GM19193 (cell line): Measurements from ENCODE around the gene TRPM3.

ENCODE experiments used
- POLR2A ChIP-seq: IDR thresholded peaks from 4 replicates; pipeline ENCODE4 v1.6.1; 2011; ENCODE audit not compliant: insufficient read depth, insufficient read length; ENCODE audit errors: extremely low read depth

Gene TRPM3

DNA sequence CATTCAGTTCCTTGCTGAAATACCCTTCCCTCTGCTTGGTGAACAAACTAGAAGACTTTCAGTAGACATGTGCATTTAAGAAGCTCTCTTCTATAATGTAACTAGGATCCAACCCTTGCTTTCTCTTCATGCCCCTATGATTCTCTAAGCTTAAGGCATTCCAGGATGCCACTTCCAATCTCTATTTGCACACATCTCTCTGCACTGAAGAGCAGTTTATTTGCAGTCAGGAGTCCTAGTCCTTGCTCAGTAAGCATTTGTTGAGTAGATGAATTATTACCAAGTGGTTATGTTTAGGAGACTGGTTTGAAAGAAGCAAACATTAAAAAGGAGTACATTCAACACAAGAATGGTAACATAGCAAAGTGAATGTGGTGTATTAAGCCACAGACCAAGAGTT lies 432.7 kb downstream of the TRPM3 start:
- TF ChIP-seq POLR2A, result no peak

DNA sequence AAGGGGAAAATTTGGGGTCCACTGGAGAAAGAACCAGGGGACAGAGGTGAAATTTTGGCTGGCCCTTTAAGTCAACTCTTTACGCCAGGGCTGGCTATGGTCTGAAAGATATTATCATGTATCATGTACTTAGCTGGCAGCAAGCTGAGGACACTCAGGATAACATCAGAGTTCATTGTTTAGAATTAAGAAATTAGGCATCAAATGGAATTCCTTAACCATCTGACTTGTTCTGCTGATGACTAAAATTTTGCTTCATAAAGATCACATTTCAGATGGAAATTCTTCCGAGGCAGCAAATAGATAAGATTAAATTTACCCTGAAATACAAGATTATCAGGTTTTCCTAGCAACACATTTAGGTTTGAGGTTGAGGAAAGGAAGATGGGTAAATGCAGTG lies 437.6 kb downstream of the TRPM3 start:
- TF ChIP-seq POLR2A, result no peak

DNA sequence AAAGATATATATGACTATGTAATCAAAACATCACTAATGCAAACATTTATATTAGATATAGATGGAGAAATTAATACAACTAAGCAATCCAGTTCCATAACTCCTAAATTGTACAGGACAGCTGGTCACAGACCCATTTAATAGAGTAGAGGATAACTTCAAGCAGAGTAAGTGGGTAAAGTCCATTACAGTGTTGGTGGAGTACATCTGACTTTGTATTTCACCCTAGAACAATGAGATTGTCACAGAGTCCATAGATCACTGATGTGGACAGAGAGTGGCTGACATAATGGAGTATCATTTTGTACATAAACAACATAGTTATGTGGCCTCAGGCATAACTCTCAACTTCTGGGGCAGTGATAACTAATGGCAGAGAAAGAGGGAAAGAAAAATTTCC lies 439.1 kb downstream of the TRPM3 start:
- no peak for TF ChIP-seq POLR2A

DNA sequence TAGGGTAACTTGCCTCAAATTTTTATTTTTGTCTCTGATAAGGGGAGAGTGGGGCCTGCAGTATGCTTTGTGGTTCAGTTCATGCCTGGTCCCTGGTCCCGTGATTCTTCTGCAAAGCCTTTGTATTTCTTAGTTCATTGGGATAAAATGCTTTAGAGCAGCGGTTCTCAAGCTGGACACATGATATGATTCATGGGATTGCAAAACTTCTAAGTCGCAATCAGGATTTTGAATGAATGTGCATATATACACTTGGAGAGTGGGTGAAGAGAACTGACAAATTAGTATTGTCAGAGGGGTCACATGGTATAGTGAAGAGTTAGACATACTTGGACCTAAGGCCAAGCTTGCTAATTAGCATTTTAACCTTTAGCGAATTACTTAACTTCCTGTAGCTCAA lies 441.6 kb downstream of the TRPM3 start:
- no peak for TF ChIP-seq POLR2A

DNA sequence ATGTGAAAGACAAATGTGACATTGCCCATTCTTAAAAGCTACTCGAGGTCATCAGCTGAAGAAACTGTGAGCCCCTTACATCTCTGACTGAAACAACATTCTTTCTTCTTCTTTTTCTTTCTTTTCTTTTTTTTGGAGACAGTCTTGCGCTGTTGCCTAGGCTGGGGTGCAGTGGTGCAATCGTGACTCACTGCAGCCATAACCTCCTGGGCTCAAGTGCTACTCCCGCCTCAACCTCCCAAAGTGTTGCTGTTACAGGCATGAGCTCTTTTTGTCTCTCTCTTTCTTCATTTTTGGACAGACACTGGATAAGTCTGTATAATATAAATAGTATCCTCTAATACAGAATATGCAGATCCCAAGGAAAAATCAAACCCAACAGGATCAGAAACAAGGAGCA lies 443.3 kb downstream of the TRPM3 start:
- no peak for TF ChIP-seq POLR2A

DNA sequence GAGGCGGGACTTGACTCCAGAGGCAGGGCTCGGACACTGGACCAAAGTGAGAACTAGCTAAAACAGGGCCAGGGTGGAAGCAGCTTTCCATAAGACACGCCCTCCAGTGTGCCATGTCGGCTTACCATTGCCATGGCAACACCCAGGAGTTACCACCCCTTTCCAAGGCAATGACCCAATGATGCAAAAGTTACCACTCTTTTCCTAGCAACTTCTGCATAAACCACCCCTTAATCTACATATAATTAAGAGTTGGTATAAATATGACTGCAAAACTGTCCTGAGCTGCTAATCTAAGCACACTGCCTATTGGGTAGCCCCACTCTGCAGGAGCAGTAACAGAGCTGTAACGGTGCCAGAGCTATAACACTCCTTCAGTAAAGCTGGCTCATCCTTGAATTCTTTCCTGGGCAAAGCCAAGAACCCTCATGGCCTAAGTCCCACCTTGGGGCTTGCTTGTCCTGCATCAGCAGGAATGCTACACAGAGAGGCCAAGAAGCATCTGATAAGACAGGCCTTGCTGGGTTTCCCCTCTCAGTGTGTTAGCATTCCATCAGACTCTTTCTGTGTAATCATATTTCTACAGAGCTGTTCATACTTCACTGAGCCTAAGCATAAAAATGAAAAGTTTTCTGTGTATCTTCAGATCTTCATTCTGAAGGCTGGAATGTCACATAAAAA lies 444.2 kb downstream of the TRPM3 start:
- no peak for TF ChIP-seq POLR2A

DNA sequence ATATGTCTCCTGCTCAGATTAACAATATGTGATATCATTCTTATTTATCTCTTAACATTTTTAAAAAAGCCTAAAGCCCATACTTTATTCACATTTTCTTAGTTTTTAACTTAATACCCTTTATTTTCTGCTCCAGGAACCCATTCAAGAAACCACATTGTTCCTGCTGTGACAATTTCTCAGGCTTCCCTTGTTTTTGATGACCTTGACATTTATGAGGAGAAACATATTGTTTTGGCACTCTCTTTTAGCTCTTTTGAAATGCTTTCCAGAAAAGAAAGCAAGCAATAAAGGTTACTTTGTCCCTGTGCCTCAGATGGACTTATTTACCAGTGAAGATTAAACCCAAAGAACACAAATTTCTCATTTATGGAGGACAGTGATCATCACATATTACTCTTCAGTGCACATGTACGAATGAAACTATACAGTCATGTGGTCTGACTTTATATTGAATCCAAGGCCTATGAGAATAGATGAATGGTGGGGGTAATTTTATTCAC lies 445.5 kb downstream of the TRPM3 start:
- no peak for TF ChIP-seq POLR2A

DNA sequence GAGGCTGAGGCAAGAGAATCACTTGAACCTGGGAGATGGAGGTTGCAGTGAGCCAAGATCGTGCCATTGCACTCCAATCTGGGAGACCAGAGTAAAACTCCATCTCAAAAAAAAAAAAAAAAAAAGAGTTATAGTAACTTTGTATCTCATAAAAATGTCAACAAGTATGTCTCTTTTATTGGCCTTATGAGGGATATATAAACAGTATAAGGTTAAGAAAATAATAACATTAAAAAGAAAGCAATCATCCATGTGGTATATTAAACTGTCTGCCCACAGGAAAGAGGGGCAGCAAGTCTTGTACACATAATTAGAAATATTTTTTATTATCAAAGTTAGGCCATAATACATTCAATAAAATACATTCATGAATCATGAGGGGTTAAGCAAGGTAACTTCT lies 447.6 kb downstream of the TRPM3 start:
- no peak for TF ChIP-seq POLR2A

DNA sequence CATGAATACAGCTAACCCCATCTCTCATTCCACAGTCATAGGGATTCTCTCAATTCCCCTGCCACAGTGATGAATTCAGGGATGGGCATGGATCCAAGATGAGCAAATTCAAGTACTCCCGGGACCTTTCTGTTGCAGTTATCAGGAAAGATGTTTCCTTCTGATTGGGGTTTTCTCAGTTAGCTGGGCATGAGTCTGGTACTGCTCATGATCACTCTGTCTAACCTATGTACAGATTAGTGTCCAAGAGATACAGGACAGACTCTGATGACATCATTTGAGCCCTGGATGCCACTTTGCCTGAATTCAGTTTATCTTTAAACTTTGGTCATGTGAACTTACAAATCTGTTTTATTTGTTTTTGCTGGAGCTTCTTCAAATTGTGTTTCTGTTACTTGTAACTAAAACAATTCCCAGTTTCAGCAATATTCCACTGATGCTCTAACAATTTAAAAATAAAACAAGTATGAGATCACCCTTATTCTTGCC lies 449.2 kb downstream of the TRPM3 start:
- TF ChIP-seq POLR2A, result no peak

DNA sequence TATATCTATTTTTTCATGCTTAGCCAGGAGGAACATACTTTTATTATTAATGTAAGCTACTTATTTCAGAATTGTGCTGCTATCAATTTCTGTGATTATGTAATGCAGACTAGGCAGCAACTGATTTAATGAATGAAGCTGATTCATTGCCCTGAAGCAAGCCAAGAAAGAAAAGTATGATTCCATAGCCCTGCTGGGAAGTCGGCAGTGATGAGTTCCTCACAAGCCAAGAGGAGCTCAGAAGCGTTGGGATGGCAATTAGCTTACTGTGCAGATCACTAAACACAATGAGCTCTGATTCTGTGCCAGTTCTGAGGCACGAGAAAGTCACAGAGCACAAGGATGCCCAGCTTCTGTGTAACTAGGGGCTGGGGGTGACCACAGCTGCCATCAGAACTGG lies 452.7 kb downstream of the TRPM3 start:
- TF ChIP-seq POLR2A, result no peak

DNA sequence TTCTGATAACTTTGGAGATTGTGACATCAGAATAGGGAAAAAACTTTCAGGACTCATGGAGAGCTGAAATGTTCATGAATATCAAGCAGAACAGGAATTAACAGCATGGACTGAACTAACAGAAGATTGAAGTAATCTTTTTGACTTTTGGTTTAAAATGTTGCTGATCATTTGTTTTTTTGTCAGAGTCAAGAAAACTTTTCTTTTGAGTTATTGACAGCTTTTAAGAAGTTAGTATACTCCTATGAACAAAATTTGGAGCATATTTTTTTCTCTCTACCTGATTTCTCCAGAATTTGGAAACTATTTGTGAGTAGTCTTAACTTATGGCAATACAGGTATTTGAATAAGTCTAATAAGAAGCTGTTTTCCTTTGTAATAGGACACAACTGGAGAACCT lies 462.7 kb downstream of the TRPM3 start:
- no peak for TF ChIP-seq POLR2A

DNA sequence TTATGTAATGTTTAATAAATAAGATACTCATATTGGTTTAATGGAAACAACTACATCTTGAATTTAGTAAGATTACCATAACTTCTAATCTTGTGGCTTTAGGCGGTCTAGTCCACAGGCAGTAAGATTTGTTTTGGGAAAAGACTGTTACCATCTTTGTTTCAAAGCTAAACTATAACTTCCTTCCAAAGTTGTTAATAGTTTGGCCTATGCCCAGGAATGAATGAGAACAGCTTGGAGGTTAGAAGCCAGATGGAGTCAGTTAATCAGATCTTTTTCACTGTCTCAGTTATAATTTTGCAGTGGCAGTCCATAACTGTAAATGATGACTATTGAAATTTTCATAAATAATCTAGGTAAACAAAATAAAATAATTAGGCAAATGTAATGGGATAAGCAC lies 465.1 kb downstream of the TRPM3 start:
- no peak for TF ChIP-seq POLR2A

DNA sequence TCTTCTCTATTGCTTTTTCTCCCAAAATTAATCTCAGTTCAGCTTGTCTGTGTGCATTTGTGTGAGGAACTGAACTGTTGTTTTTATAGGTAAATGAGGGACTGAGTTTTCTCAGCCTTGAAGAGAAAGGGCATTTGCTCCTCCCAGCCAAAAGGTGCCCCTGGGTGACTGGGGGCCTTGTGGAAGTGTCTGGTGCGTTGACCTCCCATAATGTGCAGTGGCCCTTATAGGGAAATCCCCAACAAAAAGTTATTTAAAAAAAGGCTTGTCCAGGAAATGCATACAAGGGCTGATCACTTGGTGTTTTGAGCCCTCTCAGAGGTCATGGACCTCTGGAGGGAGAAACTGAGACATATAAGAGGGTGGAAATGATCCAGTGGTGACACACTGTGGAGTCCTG lies 467.3 kb downstream of the TRPM3 start:
- TF ChIP-seq POLR2A, result no peak

DNA sequence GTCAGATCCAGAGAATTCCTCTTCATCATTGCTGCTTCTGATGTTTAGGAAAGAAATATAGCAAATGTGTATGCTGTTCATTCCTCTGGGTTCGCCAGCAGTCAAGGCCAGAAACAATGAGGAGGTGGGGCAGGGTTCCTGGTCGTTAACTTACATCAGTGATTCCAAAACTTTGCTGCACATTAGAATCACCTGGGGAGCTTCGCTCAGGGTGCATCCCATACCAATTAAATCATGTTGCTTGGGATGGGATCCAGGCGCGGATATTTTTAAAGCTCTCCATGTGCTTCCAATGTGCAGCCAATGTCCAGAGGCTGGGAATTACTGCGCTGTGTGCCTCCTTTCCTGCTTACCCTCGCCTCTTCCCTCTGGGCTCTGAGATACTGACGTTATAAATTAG lies 479.1 kb downstream of the TRPM3 start:
- TF ChIP-seq POLR2A, result no peak

DNA sequence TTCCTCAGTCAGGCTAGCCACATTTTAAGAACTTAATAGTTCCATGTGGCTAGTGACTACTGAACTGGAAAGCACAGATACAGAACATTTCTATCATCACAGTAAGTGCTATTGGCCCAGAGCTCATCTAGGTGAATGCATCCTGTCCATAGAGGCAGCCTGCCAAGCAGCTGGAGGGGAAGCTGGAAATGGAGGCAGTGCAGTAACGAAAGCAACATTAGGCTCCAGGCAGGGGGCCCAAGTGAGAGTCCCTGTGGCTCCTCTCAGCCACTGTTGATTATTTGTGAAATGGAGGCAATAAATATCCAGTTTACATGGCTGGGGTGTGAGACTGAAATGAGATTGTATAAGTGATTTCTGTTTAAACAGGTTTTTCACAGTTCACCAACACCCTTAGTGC lies 479.8 kb downstream of the TRPM3 start:
- TF ChIP-seq POLR2A, result no peak

DNA sequence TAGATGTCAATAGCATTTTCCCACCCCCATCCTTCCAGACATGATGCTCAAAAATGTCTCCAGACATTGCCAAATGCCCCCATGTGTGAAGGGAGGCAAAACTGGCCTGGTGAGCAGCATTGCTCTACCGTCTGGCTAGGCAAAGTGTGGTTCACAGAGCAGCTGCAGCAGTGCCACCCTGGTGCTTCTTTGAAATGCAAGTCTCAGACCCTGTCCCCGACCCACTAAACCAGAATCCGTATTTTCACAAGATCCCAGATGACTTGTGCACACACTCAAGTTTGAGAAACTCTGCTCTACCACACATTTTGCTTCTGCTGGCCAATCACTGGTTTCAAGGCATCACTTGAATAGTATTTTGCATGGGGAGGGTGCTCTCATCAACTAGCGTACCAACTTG lies 480.4 kb downstream of the TRPM3 start:
- TF ChIP-seq POLR2A, result no peak

DNA sequence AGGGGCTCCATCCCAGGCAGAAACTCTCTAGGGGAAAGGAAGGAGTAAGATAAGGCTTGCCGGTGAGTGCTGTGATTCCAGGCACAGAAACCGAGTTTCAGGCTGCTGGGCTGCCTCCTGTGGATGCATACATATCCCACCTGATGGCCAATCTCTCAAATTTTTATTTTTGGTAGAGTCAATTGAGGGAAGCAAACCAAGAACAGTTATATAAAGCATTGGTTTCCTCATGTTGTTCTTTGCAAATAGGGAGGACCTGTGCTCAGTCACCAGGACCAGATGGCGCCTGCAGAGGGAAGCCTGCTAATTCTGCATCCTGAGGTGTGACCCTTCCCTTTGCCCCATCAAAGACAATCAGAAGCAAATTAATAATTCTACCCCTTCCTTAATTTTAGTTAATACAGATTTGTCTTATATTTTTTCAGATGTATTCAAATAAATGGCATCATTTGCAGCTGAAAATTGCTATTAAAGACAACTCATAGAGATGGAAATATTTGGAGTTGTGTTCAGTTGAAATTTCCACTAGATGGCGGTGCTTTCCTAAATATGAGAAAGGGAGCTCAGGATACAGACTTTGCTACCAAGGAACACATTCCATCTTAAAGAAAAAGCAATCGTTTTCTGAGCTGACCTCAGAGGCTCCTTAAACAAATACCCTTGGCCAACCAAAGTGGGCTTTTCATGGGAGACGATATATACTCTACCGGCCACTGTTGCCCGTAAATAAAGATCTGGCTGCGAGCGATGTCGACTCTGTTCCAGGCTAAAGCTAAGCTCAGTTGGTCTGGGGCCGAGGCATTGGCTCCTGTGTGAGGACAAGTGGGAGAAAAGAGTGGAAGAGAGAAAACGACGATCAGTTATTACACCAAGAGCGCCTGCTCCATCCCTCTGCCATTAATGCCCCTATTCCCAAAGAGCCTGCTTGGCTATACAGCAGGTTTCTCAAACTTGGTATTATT lies 481.3 kb downstream of the TRPM3 start:
- TF ChIP-seq POLR2A, result no peak

DNA sequence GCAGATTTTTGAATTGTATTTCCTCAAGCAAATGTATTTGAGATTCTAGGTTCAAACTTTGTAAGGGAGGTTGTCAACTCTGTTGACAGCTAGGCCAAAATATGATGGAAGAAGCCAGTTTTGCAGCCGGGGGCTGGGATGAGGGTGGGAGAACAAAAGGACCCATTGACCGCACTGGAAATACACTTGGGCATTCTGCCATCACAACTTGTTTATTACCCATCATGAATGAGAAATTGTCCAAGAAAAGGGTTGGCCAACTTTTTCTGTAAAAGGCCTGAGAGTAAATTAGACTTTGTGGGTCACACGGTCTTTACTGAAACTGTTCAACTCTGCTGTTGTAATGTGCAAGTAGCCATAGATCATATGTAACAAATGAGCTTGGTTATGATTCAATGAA lies 485.6 kb downstream of the TRPM3 start:
- no peak for TF ChIP-seq POLR2A
